ENCODE results near the gene STK39. TPM values are rescaled to one million over a fixed set of nuclear protein-coding genes. Genes with fewer than 3 reads are reported as not detected.

STK39 gene
- total RNA-seq, 2 experiments from 2014 or later, result 7.9 to 9.5 TPM

- DNase-seq (no peak), ATAC-seq (ENCODE audit: poor library complexity) (no peak)
- Histone ChIP-seq H3K27me3 (ENCODE audit: control insufficient read depth in 1 of 2, insufficient read depth in 2 of 2, low read length in 2 of 2) (no peaks in the 10 kb centered on the region), H3K36me3 (ENCODE audit: insufficient read depth, low read length) (peaks cover 17% of the 10 kb centered on the region), H3K27ac (ENCODE audit: low read depth in 1 of 2, low read length in 2 of 2) (no peak overlapping the region), H3K4me3 (ENCODE audit: low read length) (no peak overlapping the region), H3K4me1 (ENCODE audit: insufficient read depth, low read length) (no peaks in the 10 kb centered on the region), H3K9me3 (ENCODE audit: control insufficient read depth in 1 of 2, insufficient read depth in 1 of 2, low read length in 2 of 2) (no peaks in the 10 kb centered on the region)
- Mint-ChIP-seq H3K27me3 (no peaks in the 10 kb centered on the region), H3K36me3 (ENCODE audit: low read depth) (peaks cover 37% of the 10 kb centered on the region), H3K4me1 (ENCODE audit: low read depth) (peaks cover 5% of the 10 kb centered on the region), H3K4me3 (no peak overlapping the region), H3K27ac (no peak overlapping the region), H3K9me3 (no peaks in the 10 kb centered on the region)
- CTCF ChIA-PET, result interaction anchor here (1.5 kb wide), 1 partner anchor 196 kb away, joined by 4 read pairs; no protein-coding TSS in a partner anchor
- no peak for TF ChIP-seq CTCF (IDR thresholded peaks at IDR 0.05)
- POLR2A ChIA-PET, result no interaction called here
- intact Hi-C loops (cut with DNase I, micrococcal nuclease), result no loop called here
Measured at GRCh38 chr2:168140892-168141291, 106.5 kb downstream of the STK39 start.

- H3K4me1 ChIP-seq (ENCODE audit: insufficient read depth, low read length), result no peaks in the 10 kb centered on the region
- TF ChIP-seq CTCF (IDR thresholded peaks at IDR 0.05), result no peak
- CTCF ChIA-PET, result interaction anchor here (1.5 kb wide), 1 partner anchor 197 kb away, joined by 4 read pairs; no protein-coding TSS in a partner anchor
- H3K27ac ChIP-seq (ENCODE audit: low read depth in 1 of 2, low read length in 2 of 2), result no peak overlapping the region
- POLR2A ChIA-PET, result interaction anchor here (0.7 kb wide), 1 partner anchor 12 kb away, joined by 5 read pairs; no protein-coding TSS in a partner anchor
- H3K9me3 ChIP-seq (ENCODE audit: control insufficient read depth in 1 of 2, insufficient read depth in 1 of 2, low read length in 2 of 2), result no peaks in the 10 kb centered on the region
- H3K27ac Mint-ChIP-seq, result no peak overlapping the region
- no peak for ATAC-seq (ENCODE audit: poor library complexity)
- H3K4me3 Mint-ChIP-seq, result no peak overlapping the region
- no peak for DNase-seq
- H3K9me3 Mint-ChIP-seq, result no peaks in the 10 kb centered on the region
- peaks cover 5% of the 10 kb centered on the region for H3K4me1 Mint-ChIP-seq (ENCODE audit: low read depth)
- intact Hi-C loops (cut with DNase I, micrococcal nuclease), result loop anchor here (5.0 to 10.0 kb wide), 6 partner anchors 105 to 782 kb away; partner anchors contain the start of gene STK39 (in 1 of the 2)
- H3K27me3 ChIP-seq (ENCODE audit: control insufficient read depth in 1 of 2, insufficient read depth in 2 of 2, low read length in 2 of 2), result no peaks in the 10 kb centered on the region
- peaks cover 20% of the 10 kb centered on the region for H3K36me3 ChIP-seq (ENCODE audit: insufficient read depth, low read length)
- peaks cover 44% of the 10 kb centered on the region for H3K36me3 Mint-ChIP-seq (ENCODE audit: low read depth)
- no peak overlapping the region for H3K4me3 ChIP-seq (ENCODE audit: low read length)
- no peaks in the 10 kb centered on the region for H3K27me3 Mint-ChIP-seq
Measured at GRCh38 chr2:168139852-168140251, 107.5 kb downstream of the STK39 start.

GRCh38 chr2:168138901-168139300 is 108.5 kb downstream of the STK39 start:
- intact Hi-C loops (cut with DNase I, micrococcal nuclease), result loop anchor here (1.0 to 10.0 kb wide), 7 partner anchors 106 to 783 kb away; partner anchors contain the start of gene STK39 (in 1 of the 2)
- Histone ChIP-seq H3K27me3 (ENCODE audit: control insufficient read depth in 1 of 2, insufficient read depth in 2 of 2, low read length in 2 of 2) (no peaks in the 10 kb centered on the region), H3K4me3 (ENCODE audit: low read length) (no peak overlapping the region), H3K27ac (ENCODE audit: low read depth in 1 of 2, low read length in 2 of 2) (no peak overlapping the region), H3K36me3 (ENCODE audit: insufficient read depth, low read length) (peaks cover 25% of the 10 kb centered on the region), H3K9me3 (ENCODE audit: control insufficient read depth in 1 of 2, insufficient read depth in 1 of 2, low read length in 2 of 2) (no peaks in the 10 kb centered on the region), H3K4me1 (ENCODE audit: insufficient read depth, low read length) (no peaks in the 10 kb centered on the region)
- ChIA-PET CTCF (no interaction called here), POLR2A (no interaction called here)
- Mint-ChIP-seq H3K27ac (no peak overlapping the region), H3K4me1 (ENCODE audit: low read depth) (peaks cover 5% of the 10 kb centered on the region), H3K36me3 (ENCODE audit: low read depth) (peaks cover 47% of the 10 kb centered on the region), H3K9me3 (no peaks in the 10 kb centered on the region), H3K4me3 (no peak overlapping the region), H3K27me3 (no peaks in the 10 kb centered on the region)
- DNase-seq (no peak), ATAC-seq (ENCODE audit: poor library complexity) (no peak)
- TF ChIP-seq CTCF (IDR thresholded peaks at IDR 0.05), result no peak
